HG03060 (cell line): ENCODE results near the gene TPK1.
"Not testable (repeated sequence)": the region's sequence is repeated elsewhere in the genome, so short reads cannot be mapped to it uniquely, and the experiment has no call there.

Source experiments
- ATAC-seq: cut with Tn5 transposase; IDR thresholded peaks from one replicate; pipeline ENCODE4 v1.9.1; 2021; ENCODE audit warnings: low read depth, moderate number of reproducible peaks; ENCODE audit not compliant: unreplicated experiment

The TPK1 gene

GRCh38 chr7:144653449-144653848 is 182.4 kb downstream of the TPK1 start:
- ATAC-seq = no peak

DNA sequence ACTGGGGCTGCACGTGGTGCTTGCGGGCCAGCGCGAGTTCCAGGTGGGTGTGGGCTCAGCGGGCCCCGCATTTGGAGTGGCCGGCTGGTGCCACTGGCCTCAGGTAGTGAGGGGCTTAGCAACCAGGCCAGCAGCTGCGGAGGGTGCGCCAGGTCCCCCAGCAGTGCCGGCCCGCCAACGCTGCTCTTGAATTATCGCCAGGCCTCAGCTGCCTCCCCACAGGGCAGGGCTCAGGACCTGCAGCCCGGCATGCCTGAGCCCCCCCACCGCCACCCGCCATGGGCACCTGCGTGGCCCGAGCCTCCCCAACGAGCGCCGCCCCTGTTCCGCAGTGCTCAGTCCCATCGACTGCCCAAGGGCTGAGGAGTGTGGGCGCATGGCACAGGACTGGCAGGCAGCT is 185.4 kb downstream of the TPK1 start:
- no peak for ATAC-seq

DNA sequence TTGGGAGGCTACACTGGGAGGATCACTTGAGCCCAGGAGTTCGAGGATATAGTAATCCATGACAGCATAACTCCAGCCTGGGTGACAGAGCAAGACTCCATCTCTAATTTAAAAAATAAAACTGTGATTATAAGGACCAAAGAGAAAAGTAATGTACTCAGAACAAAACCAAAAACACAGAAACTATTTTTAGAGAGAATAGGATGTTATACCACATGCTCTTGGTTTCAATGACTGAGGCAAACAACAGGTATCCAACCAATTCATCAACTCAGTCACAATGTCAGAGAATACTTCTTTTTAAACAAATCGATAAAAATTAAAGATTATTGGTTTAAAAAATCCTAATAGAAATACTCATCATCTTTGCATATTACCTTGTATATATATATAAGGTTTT is 186.7 kb downstream of the TPK1 start:
- no peak for ATAC-seq

- ATAC-seq = no peak
Measured at GRCh38 chr7:144641389-144642044, 194.3 kb downstream of the TPK1 start.

DNA sequence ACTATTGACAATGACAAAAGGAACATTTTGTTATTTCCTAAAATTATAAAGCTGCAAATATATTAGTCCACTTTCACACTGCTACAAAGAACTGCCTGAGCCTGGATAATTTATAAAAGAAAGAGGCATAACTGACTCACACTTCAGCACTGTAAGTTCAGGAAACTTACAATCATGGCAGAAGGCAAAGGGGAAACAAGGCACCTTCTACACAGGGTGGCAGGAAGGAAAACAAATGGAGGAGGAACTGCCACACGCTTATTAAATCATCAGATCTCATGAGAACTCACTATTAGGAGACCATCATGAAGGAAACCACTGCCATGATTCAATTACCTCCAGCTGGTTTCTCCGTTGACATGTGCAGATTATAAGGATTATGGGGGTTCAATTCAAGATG is 203.1 kb downstream of the TPK1 start:
- no peak for ATAC-seq

- ATAC-seq = no peak
Measured at GRCh38 chr7:144629598-144629997, 206.3 kb downstream of the TPK1 start.

GRCh38 chr7:144629011-144629410 is 206.8 kb downstream of the TPK1 start:
- no peak for ATAC-seq

DNA sequence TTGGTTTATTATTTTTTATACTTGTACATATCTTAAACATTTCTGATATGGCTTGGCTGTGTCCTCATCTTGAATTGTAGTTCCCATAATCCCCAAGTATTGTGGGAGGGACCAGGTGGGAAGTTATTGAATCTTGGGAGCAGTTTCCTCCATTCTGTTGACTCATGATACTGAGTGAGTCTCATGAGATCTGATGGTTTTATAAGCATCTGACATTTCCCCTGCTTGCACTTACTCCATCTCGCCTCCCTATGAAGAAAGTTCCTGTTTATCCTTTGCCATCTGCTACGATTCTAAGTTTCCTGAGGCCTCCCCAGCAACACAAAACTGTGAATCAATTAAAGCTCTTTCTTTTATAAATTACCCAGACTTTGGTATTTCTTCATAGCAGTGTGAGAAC is 207.7 kb downstream of the TPK1 start:
- no peak for ATAC-seq

DNA sequence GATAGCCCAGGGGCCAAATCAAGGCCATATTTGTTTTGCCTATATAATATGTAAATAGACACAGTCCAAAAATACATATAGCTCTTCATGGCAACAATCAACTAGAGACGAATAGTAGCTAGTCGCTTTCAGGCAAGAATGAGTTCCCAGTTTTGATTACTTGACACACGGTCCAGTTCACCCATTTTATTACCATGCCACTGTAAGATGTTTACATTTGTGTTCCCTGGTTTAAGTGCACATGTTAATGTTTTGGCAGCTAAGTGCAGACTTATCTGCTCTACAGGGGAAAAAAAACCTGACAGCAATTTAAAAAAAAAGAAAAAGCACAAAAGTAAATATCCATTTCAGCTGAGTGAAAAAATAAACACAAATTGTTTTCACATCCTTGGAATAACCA is 213.1 kb downstream of the TPK1 start:
- no peak for ATAC-seq

DNA sequence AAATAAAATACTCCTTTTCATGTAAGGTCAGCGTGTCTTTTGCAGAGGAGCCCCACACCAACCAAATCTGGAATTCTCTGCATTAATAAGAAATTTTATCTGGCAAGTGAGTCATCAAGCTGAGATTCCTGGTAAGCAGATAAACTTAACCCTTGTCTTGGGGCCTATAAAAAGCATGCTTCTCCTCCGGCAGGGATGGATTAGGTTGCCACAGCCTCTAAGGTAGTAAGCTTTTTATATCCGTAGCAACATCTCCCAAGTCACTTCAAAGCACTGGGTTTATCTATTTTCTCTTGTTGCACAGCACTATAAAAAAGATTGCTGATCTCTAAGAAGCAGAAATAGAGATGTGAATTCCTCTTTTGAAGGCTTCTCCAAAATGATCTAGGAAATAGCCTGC is 229.6 kb downstream of the TPK1 start:
- ATAC-seq = no peak

DNA sequence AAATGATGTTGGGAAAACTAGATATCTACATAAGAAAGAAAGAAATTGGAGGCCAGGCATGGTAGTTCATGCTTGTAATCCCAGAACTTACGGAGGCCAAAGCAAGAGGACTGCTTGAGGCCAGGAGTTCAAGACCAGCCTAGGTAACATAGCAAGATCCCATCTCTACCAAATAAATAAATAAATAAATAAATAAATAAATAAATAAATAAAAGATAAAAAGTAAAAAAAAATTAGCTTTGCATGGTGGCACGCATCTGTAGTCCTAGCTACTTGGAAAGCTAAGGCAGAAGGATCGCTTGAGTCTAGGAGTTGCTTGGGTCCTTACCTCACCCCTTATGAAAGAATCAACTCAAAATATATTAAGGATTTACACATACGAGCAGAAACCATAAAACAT is 238.9 kb downstream of the TPK1 start:
- ATAC-seq = no peak

GRCh38 chr7:144594580-144594979 is 241.3 kb downstream of the TPK1 start:
- ATAC-seq = no peak

DNA sequence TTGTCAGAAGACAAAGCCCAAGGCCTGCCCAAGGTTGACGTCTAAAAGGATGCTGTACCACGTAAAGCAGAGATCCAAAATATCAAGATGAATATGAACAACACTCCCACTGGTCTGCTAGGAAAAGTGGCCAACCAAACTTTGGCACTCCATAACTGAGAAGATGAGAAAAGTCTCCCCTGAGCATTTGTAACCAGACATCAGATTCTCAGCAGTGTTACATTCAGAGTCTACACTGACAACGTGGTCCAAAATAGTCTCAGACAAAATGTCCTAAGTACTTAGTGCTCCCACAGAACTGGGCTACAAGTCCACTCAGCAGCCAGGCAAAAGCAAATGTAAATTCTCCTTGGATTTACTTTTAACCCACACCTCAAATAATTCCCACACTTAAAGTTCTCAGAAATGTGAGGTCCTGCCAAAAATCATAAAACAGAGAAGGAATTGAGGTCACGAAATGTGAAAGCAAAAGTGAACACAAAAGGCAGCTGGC is 247.2 kb downstream of the TPK1 start:
- no peak for ATAC-seq

DNA sequence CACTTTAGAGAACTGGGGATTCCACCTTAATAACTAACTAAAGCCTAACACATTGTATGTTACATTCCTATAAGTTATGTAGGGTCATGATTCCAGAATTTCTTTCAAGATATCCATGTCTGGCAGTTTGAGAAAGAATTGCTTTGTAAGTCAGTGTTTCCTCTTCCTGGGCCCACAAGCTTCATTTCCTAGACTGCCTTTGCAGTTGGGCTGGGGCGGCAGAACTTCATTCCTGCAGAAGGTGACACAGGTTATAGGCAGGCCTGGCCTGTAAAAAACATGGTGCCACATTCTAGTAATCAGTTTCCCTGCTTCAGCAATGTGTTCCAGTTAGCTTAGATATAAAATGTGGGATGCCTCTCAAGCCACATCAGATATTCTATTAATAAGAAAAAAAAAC is 248.2 kb downstream of the TPK1 start:
- ATAC-seq = no peak

- no peak for ATAC-seq
Measured at GRCh38 chr7:144584726-144585125, 251.1 kb downstream of the TPK1 start.

GRCh38 chr7:144579687-144580086 is 256.2 kb downstream of the TPK1 start:
- ATAC-seq = no peak

GRCh38 chr7:144575456-144575855 is 260.4 kb downstream of the TPK1 start:
- no peak for ATAC-seq

DNA sequence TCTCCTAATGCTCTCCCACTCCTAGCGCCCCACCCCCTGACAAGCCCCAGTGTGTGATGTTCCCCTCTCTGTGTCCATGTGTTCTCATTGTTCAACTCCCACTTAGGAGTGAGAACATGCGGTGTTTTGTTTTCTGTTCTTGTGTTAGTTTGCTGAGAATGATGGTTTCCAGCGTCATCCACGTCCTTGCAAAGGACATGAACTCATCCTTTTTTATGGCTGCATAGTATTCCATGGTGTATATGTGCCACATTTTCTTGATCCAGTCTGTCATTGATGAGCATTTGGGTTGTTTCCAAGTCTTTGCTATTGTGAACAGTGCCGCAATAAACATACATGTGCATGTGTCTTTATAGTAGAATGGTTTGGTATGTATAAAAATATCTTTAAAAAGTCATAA is 261.1 kb downstream of the TPK1 start:
- not testable (repeated sequence) for ATAC-seq

DNA sequence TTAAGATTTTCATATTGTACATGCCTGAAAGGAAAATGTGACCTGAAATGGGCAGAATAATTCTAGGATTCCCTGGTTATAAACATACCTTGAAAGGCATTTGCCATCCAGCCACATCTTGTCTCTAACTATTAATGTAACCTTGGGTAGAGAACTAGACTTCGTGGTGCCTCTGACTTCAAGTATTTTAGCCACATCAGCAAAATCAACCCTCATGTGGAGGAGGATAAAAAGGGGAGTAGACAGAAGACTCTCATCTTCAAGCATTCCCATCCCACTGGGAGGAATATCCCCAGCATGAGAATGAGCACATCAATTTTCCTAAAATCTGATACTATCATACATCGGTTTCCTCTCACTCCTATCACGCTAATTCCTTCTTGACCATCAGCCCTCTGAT is 267.6 kb downstream of the TPK1 start:
- ATAC-seq = no peak

GRCh38 chr7:144565586-144565985 is 270.3 kb downstream of the TPK1 start:
- ATAC-seq = no peak

DNA sequence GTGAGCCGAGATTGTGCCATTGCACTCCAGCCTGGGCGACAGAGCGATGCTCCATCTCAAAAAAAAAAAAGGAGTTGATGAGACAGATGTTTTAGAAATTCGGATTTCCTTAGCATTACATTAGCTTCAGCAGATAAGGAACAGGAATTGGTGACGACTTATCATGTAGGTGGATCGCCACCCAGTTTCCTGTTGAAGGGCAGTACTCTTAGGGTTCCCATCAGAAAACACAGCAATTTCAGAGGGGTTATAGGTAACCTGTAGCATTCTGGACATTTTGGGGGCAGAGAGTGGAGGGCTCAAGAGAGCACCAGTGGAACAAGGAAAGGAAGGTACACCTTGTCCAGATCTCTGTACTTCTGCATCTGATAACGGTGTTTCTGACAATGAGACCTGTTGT is 286.0 kb downstream of the TPK1 start:
- no peak for ATAC-seq

DNA sequence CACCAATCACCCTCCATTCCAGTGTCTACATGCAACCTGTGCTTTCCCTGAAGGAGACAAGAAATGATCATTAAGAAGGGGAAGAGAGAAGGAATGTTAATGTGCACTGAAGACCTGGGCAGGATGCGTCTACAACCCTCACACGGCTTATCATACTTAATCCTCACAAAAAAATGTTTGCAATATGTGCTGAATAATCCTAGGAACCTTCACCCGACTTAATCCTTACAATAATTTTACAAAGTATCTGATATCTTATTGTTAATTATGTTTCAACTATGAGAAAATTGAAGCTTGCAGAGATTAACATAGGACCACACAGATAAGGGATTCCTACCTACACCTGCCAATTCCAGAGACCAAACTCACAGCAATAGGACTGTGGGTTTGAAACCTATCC is 287.3 kb downstream of the TPK1 start:
- no peak for ATAC-seq

GRCh38 chr7:144547888-144548287 is 288.0 kb downstream of the TPK1 start:
- no peak for ATAC-seq
